ENCODE results near the gene FARS2. TPM values are rescaled to one million over a fixed set of nuclear protein-coding genes. Genes with fewer than 3 reads are reported as not detected.

Gene FARS2
- total RNA-seq, 2 donors from 2014 or later: 16.2 to 18.3 TPM

- TF ChIP-seq CTCF (conservative IDR thresholded peaks at IDR 0.05): no peak
- peaks cover 7% of the 10 kb centered on the region for H3K9me3 ChIP-seq (ENCODE audit: control insufficient read depth, low read length)
- no peak overlapping the region for H3K27ac Mint-ChIP-seq
- no peaks in the 10 kb centered on the region for H3K27me3 Mint-ChIP-seq (ENCODE audit: insufficient read depth)
- H3K4me3 ChIP-seq (ENCODE audit: low read length): no peak overlapping the region
- H3K36me3 Mint-ChIP-seq (ENCODE audit: low read depth): peaks cover 10% of the 10 kb centered on the region
- DNase-seq: no peak
- no peak overlapping the region for H3K27ac ChIP-seq (ENCODE audit: low read depth, low read length)
- peaks cover 19% of the 10 kb centered on the region for H3K9me3 Mint-ChIP-seq
- H3K4me1 ChIP-seq (ENCODE audit: control insufficient read depth, insufficient read depth, low read length): no peaks in the 10 kb centered on the region
- H3K36me3 ChIP-seq (ENCODE audit: control insufficient read depth, insufficient read depth, low read length): no peaks in the 10 kb centered on the region
- H3K9ac ChIP-seq (ENCODE audit: extremely low read depth, low read length, poor library complexity, severe bottlenecking): no peak overlapping the region
- 82 to 87% methylated on average over 5 of the region's 5 CpGs for WGBS, 2 experiments (ENCODE audit: insufficient coverage in 1 of 2, insufficient read length in 1 of 2)
- no peaks in the 10 kb centered on the region for H3K27me3 ChIP-seq (ENCODE audit: control insufficient read depth, insufficient read depth, low read length, poor library complexity, severe bottlenecking)
- no peak overlapping the region for H3K4me3 Mint-ChIP-seq
- H3K4me1 Mint-ChIP-seq: peaks cover 27% of the 10 kb centered on the region
Measured at GRCh38 chr6:5315881-5316280, 54.6 kb downstream of the FARS2 start.

GRCh38 chr6:5316951-5317350 is 55.6 kb downstream of the FARS2 start:
- peaks cover 7% of the 10 kb centered on the region for H3K9me3 ChIP-seq (ENCODE audit: control insufficient read depth, low read length)
- no peaks in the 10 kb centered on the region for H3K27me3 ChIP-seq (ENCODE audit: control insufficient read depth, insufficient read depth, low read length, poor library complexity, severe bottlenecking)
- TF ChIP-seq CTCF (conservative IDR thresholded peaks at IDR 0.05): no peak
- no peak overlapping the region for H3K4me3 Mint-ChIP-seq
- peaks cover 27% of the 10 kb centered on the region for H3K4me1 Mint-ChIP-seq
- no peak overlapping the region for H3K27ac ChIP-seq (ENCODE audit: low read depth, low read length)
- 83 to 100% methylated on average over 1 to 4 of the region's 4 CpGs for WGBS, 2 experiments (ENCODE audit: insufficient coverage in 1 of 2, insufficient read length in 1 of 2)
- no peaks in the 10 kb centered on the region for H3K36me3 ChIP-seq (ENCODE audit: control insufficient read depth, insufficient read depth, low read length)
- H3K4me1 ChIP-seq (ENCODE audit: control insufficient read depth, insufficient read depth, low read length): no peaks in the 10 kb centered on the region
- peaks cover 24% of the 10 kb centered on the region for H3K9me3 Mint-ChIP-seq
- H3K27me3 Mint-ChIP-seq (ENCODE audit: insufficient read depth): peaks cover 2% of the 10 kb centered on the region
- DNase-seq: no peak
- H3K36me3 Mint-ChIP-seq (ENCODE audit: low read depth): peaks cover 17% of the 10 kb centered on the region
- no peak overlapping the region for H3K9ac ChIP-seq (ENCODE audit: extremely low read depth, low read length, poor library complexity, severe bottlenecking)
- no peak overlapping the region for H3K27ac Mint-ChIP-seq
- no peak overlapping the region for H3K4me3 ChIP-seq (ENCODE audit: low read length)

- no peak overlapping the region for H3K4me3 ChIP-seq (ENCODE audit: low read length)
- peaks cover 2% of the 10 kb centered on the region for H3K27me3 Mint-ChIP-seq (ENCODE audit: insufficient read depth)
- no peak for DNase-seq
- no peak for TF ChIP-seq CTCF (conservative IDR thresholded peaks at IDR 0.05)
- H3K36me3 Mint-ChIP-seq (ENCODE audit: low read depth): peaks cover 28% of the 10 kb centered on the region
- H3K36me3 ChIP-seq (ENCODE audit: control insufficient read depth, insufficient read depth, low read length): no peaks in the 10 kb centered on the region
- 94 to 100% methylated on average over 4 to 7 of the region's 7 CpGs for WGBS, 2 experiments (ENCODE audit: insufficient coverage in 1 of 2, insufficient read length in 1 of 2)
- no peak overlapping the region for H3K27ac ChIP-seq (ENCODE audit: low read depth, low read length)
- no peaks in the 10 kb centered on the region for H3K27me3 ChIP-seq (ENCODE audit: control insufficient read depth, insufficient read depth, low read length, poor library complexity, severe bottlenecking)
- no peak overlapping the region for H3K9ac ChIP-seq (ENCODE audit: extremely low read depth, low read length, poor library complexity, severe bottlenecking)
- peaks cover 18% of the 10 kb centered on the region for H3K4me1 Mint-ChIP-seq
- H3K9me3 Mint-ChIP-seq: peaks cover 36% of the 10 kb centered on the region
- no peaks in the 10 kb centered on the region for H3K4me1 ChIP-seq (ENCODE audit: control insufficient read depth, insufficient read depth, low read length)
- H3K27ac Mint-ChIP-seq: no peak overlapping the region
- H3K9me3 ChIP-seq (ENCODE audit: control insufficient read depth, low read length): peaks cover 13% of the 10 kb centered on the region
- H3K4me3 Mint-ChIP-seq: no peak overlapping the region
Measured at GRCh38 chr6:5318617-5319272, 57.4 kb downstream of the FARS2 start.
